Left ventricle myocardium inferior (tissue), 1 donor: ENCODE results near the gene IER5. TPM values are rescaled to one million over a fixed set of nuclear protein-coding genes. Genes with fewer than 3 reads are reported as not detected.

Experiments used
- DNase-seq: peaks from one replicate; pipeline ENCODE4 v3.0.0-alpha.2; 2020
- H3K27ac ChIP-seq: fragments of 200-600 bp; replicated peaks from 2 replicates; pipeline ENCODE4 v1.8.0; 2021
- H3K27me3 ChIP-seq: fragments of 200-600 bp; 2 replicates; pipeline ENCODE4 v1.8.0; 2021; ENCODE audit warnings: low read depth
- H3K36me3 ChIP-seq: fragments of 200-600 bp; 2 replicates; pipeline ENCODE4 v1.8.0; 2021
- H3K4me1 ChIP-seq: fragments of 200-600 bp; 2 replicates; pipeline ENCODE4 v1.8.0; 2021
- H3K4me3 ChIP-seq: fragments of 200-600 bp; 2 replicates; pipeline ENCODE4 v1.8.0; 2021; ENCODE audit warnings: mild to moderate bottlenecking, moderate library complexity
- H3K9me3 ChIP-seq: fragments of 200-600 bp; replicated peaks from 2 replicates; pipeline ENCODE4 v1.8.0; 2021
- intact Hi-C: fragments of 100-400 bp; cut with micrococcal nuclease; formaldehyde crosslinking; loops from one replicate; pipeline ENCODE4 v1.11.0; 2022
- total RNA-seq: library from RNA; stranded (reverse); fragmentation: NEBNext Ultra II Directional; extraction: Animal tissue kit (Norgen Biotek cat#: 25700); gene quantifications from one replicate; pipeline ENCODE4 v1.2.1, GENCODE V29; 2021
- TF ChIP-seq, protein P1 (sequence below): fragments of 200-600 bp; IDR thresholded peaks from 2 replicates; pipeline ENCODE4 v1.8.0; 2021; ENCODE audit warnings: antibody characterized with exemption, mild to moderate bottlenecking, borderline replicate concordance
- donor health status: DM: no; HTN: yes; CAD: no; lungs with severe emphysema.

Gene IER5
- total RNA-seq, 1 donor from 2014 or later: 22.1 TPM

DNA sequence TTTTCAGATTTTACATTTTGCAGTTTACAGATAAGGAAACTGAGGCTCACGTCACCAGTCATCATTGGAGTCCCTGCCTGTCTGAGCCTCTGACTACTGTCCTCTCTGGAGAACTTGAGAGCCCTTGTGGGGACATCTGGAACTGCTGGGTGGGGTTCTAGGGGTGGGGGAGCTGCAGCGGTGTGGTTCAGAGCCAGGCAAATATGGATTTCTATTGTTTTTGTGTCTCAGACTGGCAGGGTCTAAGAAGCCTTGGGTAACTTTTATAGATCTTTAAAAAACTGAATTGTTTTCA lies 46.9 kb downstream of the IER5 start:
- Histone ChIP-seq H3K9me3 (no peaks in the 10 kb centered on the region), H3K27ac (peak overlapping the region; percentile 61), H3K4me1 (peaks cover 56% of the 10 kb centered on the region), H3K4me3 (no peak overlapping the region), H3K27me3 (no peaks in the 10 kb centered on the region), H3K36me3 (no peaks in the 10 kb centered on the region)
- TF ChIP-seq, protein P1, sequence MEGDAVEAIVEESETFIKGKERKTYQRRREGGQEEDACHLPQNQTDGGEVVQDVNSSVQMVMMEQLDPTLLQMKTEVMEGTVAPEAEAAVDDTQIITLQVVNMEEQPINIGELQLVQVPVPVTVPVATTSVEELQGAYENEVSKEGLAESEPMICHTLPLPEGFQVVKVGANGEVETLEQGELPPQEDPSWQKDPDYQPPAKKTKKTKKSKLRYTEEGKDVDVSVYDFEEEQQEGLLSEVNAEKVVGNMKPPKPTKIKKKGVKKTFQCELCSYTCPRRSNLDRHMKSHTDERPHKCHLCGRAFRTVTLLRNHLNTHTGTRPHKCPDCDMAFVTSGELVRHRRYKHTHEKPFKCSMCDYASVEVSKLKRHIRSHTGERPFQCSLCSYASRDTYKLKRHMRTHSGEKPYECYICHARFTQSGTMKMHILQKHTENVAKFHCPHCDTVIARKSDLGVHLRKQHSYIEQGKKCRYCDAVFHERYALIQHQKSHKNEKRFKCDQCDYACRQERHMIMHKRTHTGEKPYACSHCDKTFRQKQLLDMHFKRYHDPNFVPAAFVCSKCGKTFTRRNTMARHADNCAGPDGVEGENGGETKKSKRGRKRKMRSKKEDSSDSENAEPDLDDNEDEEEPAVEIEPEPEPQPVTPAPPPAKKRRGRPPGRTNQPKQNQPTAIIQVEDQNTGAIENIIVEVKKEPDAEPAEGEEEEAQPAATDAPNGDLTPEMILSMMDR: peak; percentile 57
- DNase-seq: no peak
- intact Hi-C loops: no loop called here

DNA sequence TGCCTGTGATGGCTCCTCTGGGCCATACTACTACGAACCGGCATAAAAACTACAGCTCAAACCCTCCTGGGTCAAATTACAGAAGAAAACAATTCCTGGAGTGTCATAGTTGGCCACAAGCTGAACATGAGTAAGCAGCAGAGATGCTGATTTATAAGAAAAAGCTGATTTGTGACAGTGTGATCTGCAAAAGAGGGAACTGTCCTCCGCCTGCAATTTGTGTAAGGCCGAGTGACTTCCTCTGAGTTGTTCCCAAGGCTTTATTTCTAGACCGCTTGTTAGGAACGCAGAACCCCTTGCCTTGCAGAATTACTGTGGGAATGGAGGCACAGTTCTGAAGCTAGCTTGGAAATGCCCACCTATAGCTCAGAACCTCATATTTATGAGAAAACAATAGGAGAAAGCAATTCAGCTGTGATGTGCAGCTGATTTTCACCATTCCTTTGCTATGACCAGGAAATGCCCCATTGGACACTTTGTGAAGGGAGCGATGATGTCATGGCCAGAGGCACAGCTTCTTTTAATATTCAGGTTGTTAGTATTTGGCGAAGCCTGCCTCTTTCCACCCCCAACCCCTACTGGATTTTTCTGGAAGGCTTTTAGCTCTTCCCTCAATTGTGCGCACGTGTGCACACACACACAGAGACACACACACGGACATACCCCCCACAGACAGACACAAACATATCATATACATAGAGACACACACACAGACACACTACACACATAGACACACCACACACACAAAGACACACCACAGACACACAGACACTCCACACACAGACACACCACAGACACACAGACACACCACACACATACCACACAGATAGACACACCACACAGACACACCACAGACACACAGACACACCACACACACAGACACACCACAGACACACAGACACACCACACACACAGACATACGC lies 47.6 kb downstream of the IER5 start:
- no peak overlapping the region for H3K4me3 ChIP-seq
- TF ChIP-seq, protein P1: no peak
- H3K27me3 ChIP-seq: no peaks in the 10 kb centered on the region
- intact Hi-C loops: no loop called here
- no peak for DNase-seq
- H3K9me3 ChIP-seq: no peaks in the 10 kb centered on the region
- H3K4me1 ChIP-seq: peaks cover 56% of the 10 kb centered on the region
- H3K36me3 ChIP-seq: no peaks in the 10 kb centered on the region
- peak overlapping the region; percentile 61 for H3K27ac ChIP-seq

DNA sequence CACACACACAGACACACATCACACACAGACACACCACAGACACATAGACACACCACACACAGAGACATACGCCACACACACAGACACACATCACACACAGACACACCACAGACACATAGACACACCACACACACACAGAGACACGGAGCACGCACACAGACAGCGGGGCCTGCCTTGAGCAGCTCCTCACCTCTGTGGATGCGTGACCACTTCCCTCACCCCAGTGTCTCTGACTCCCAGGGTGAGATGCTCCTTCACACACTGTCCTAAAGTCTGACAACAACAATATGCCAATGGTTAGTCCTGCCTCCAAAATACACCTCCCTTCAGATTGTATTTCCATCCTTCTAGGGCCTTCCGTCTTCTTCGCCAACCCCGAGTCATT lies 48.2 kb downstream of the IER5 start:
- no peak for DNase-seq
- no peaks in the 10 kb centered on the region for H3K9me3 ChIP-seq
- H3K27me3 ChIP-seq: no peaks in the 10 kb centered on the region
- TF ChIP-seq, protein P1: no peak
- peaks cover 56% of the 10 kb centered on the region for H3K4me1 ChIP-seq
- no peak overlapping the region for H3K4me3 ChIP-seq
- no peaks in the 10 kb centered on the region for H3K36me3 ChIP-seq
- intact Hi-C loops: no loop called here
- no peak overlapping the region for H3K27ac ChIP-seq

DNA sequence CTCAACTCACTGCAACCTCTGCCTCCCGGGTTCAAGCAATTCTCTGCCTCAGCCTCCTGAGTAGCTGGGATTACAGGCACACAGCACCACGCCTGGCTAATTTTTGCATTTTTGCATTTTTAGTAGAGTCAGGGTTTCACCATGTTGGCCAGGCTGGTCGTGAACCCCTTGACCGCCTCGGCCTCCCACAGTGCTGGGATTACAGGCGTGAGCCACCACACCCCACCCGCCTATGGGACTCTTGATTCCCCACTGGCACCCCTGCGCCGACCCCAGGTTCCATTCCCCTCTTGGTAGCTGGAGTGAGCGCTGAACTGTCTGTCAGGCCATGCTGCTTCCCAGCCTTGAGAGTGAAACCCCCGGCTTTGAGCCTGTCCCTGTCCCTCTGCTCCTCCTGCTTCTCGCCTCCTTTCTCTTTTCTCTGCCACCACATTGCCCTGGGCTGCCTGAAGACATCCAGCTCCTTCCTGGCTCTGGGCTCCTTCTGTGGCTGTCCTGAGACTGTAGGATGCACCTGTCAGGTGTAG lies 48.8 kb downstream of the IER5 start:
- H3K4me1 ChIP-seq: peaks cover 60% of the 10 kb centered on the region
- H3K36me3 ChIP-seq: no peaks in the 10 kb centered on the region
- no peaks in the 10 kb centered on the region for H3K9me3 ChIP-seq
- no peak overlapping the region for H3K4me3 ChIP-seq
- no peaks in the 10 kb centered on the region for H3K27me3 ChIP-seq
- intact Hi-C loops: no loop called here
- no peak overlapping the region for H3K27ac ChIP-seq
- TF ChIP-seq, protein P1: no peak
- DNase-seq: no peak

DNA sequence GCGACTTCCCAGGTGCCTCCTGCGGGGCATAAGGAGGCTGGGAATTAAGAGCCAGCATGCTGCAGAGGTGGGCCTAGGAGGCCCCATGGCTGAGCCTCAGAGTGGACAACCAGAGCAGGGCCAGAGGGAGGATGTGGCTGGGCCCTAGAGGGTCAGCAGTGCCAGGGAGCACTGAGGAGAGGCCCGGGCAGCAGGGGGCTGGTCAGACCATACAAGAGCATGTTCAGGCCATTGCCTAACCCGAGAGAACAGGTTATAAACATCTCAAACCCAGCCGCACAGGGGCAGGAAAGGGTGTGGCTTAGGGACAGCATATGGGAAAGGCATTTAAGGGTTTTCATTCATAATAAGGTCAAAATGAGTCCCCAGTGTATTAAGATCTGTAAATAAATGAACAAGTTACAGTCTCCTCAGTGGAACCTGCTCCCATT lies 51.1 kb downstream of the IER5 start:
- intact Hi-C loops: loop anchor here (5.0 kb wide), 1 partner anchor 57 kb away; no protein-coding TSS in a partner anchor
- peaks cover 65% of the 10 kb centered on the region for H3K4me1 ChIP-seq
- H3K27me3 ChIP-seq: no peaks in the 10 kb centered on the region
- H3K27ac ChIP-seq: peak overlapping the region; percentile 46
- no peak for DNase-seq
- TF ChIP-seq, protein P1: no peak
- H3K36me3 ChIP-seq: no peaks in the 10 kb centered on the region
- H3K9me3 ChIP-seq: no peaks in the 10 kb centered on the region
- H3K4me3 ChIP-seq: no peak overlapping the region
